Fibroblast of lung (primary cell): ENCODE results near the gene CELF2. TPM values are rescaled to one million over a fixed set of nuclear protein-coding genes. Genes with fewer than 3 reads are reported as not detected.

ENCODE experiments used
- DNase-seq, 2 donors: peaks; one replicate each; pipeline versions ENCODE4 v3.0.0 to v3.0.0-alpha.2; 2010; ENCODE audit warnings: low read depth in 2 of 2
- H2AFZ ChIP-seq: 2 replicates; pipeline ENCODE4 v1.5.1; 2012; ENCODE audit warnings: low read length, control low read depth, inconsistent platforms
- H3K27ac ChIP-seq: 2 replicates; pipeline ENCODE4 v1.5.1; 2011; ENCODE audit warnings: low read length, control low read depth; ENCODE audit not compliant: insufficient read depth
- H3K27me3 ChIP-seq: 2 replicates; pipeline ENCODE4 v1.5.1; 2011; ENCODE audit warnings: mild to moderate bottlenecking, low read length; ENCODE audit not compliant: control insufficient read depth, insufficient read depth
- H3K36me3 ChIP-seq: 2 replicates; pipeline ENCODE4 v1.5.1; 2011; ENCODE audit warnings: low read length; ENCODE audit not compliant: control insufficient read depth, insufficient read depth
- H3K4me1 ChIP-seq: 2 replicates; pipeline ENCODE4 v1.5.1; 2011; ENCODE audit warnings: low read length; ENCODE audit not compliant: control insufficient read depth, insufficient read depth; ENCODE audit errors: extremely low read depth
- H3K4me2 ChIP-seq: 2 replicates; pipeline ENCODE4 v1.5.1; 2011; ENCODE audit warnings: low read length, control low read depth; ENCODE audit not compliant: insufficient read depth; ENCODE audit errors: extremely low read depth
- H3K4me3 ChIP-seq, 4 experiments: fragments of 200-600 bp in 1 of 4; sonication (generic) in 1 of 4; replicated peaks in 1 of 4; 2 replicates each; pipeline ENCODE4 v1.5.1; 2011 to 2016; ENCODE audit warnings: low read length in 4 of 4, low read depth in 3 of 4, mild to moderate bottlenecking in 3 of 4, control low read depth in 2 of 4, inconsistent platforms in 1 of 4, mixed read lengths in 1 of 4; ENCODE audit not compliant: insufficient read depth in 1 of 4; ENCODE audit errors: control extremely low read depth in 1 of 4
- H3K79me2 ChIP-seq: 2 replicates; pipeline ENCODE4 v1.5.1; 2012; ENCODE audit warnings: mild to moderate bottlenecking, low read length, inconsistent platforms; ENCODE audit not compliant: control insufficient read depth, insufficient read depth
- H3K9ac ChIP-seq: 2 replicates; pipeline ENCODE4 v1.5.1; 2011; ENCODE audit warnings: mild to moderate bottlenecking, low read length, control low read depth; ENCODE audit not compliant: insufficient read depth
- H3K9me3 ChIP-seq: 2 replicates; pipeline ENCODE4 v1.5.1; 2012; ENCODE audit warnings: low read depth, low read length; ENCODE audit not compliant: control insufficient read depth, insufficient read depth
- H4K20me1 ChIP-seq: 2 replicates; pipeline ENCODE4 v1.5.1; 2011; ENCODE audit warnings: low read length; ENCODE audit not compliant: control insufficient read depth, insufficient read depth; ENCODE audit errors: extremely low read depth
- CTCF ChIP-seq, 2 donors: IDR thresholded peaks in 1 of 2; conservative IDR thresholded peaks in 1 of 2; 1 replicate in 1 of 2; 2 replicates in 1 of 2; pipeline ENCODE4 v1.5.1; 2011 to 2012; ENCODE audit warnings: low read length in 2 of 2, control low read depth in 1 of 2, inconsistent platforms in 1 of 2, low read depth in 1 of 2, mild to moderate bottlenecking in 1 of 2
- EZH2 ChIP-seq: IDR thresholded peaks from 2 replicates; pipeline ENCODE4 v1.5.1; 2012; ENCODE audit warnings: low read length, control low read depth, mild to moderate bottlenecking; ENCODE audit errors: missing control alignments
- polyA plus RNA-seq, 2 donors: library from polyadenylated mRNA; depleted of rRNA in 1 of 2; stranded (reverse) in 1 of 2; unstranded in 1 of 2; fragments of >200 nt; gene quantifications; 2 replicates each; pipeline ENCODE4 v1.2.1, GENCODE V29; 2011 to 2012; ENCODE audit warnings: missing spikeins in 1 of 2
- total RNA-seq: library from RNA; depleted of rRNA; stranded (reverse); fragments of >200 nt; gene quantifications from 2 replicates; pipeline ENCODE4 v1.2.1, GENCODE V29; 2014

The CELF2 gene
- total and polyA plus RNA-seq, 2 donors (not counting 1 experiment from before 2014, with no cell fraction given), result 16.9 to 25.1 TPM

- Histone ChIP-seq H2AFZ (no peak overlapping the region), H3K9me3 (no peaks in the 10 kb centered on the region), H3K27ac (no peak overlapping the region), H4K20me1 (no peaks in the 10 kb centered on the region), H3K36me3 (no peaks in the 10 kb centered on the region), H3K79me2 (no peaks in the 10 kb centered on the region), H3K4me2 (no peak overlapping the region), H3K9ac (no peak overlapping the region), H3K4me3 (no peak overlapping the region), H3K27me3 (no peaks in the 10 kb centered on the region), H3K4me1 (no peaks in the 10 kb centered on the region)
- DNase-seq, result no peak
- TF ChIP-seq EZH2 (no peak), CTCF (conservative IDR thresholded peaks at IDR 0.05 in 1 of 2, IDR thresholded peaks at IDR 0.05 in 1 of 2; ENCODE audit: low read depth in 1 of 2, low read length in 2 of 2) (no peak)
Observed at GRCh38 chr10:11300026-11300425, 282.4 kb downstream of the CELF2 start.

- Histone ChIP-seq H3K4me1 (no peaks in the 10 kb centered on the region), H3K9ac (no peak overlapping the region), H3K4me3 (no peak overlapping the region), H3K27ac (no peak overlapping the region), H3K9me3 (no peaks in the 10 kb centered on the region), H4K20me1 (no peaks in the 10 kb centered on the region), H3K36me3 (no peaks in the 10 kb centered on the region), H3K4me2 (no peak overlapping the region), H3K79me2 (no peaks in the 10 kb centered on the region), H3K27me3 (no peaks in the 10 kb centered on the region), H2AFZ (no peak overlapping the region)
- TF ChIP-seq EZH2 (no peak), CTCF (conservative IDR thresholded peaks at IDR 0.05 in 1 of 2, IDR thresholded peaks at IDR 0.05 in 1 of 2; ENCODE audit: low read depth in 1 of 2, low read length in 2 of 2) (no peak)
- no peak for DNase-seq
Observed at GRCh38 chr10:11300563-11300962, 282.9 kb downstream of the CELF2 start.

- H3K9ac ChIP-seq, result no peak overlapping the region
- H3K27ac ChIP-seq, result no peak overlapping the region
- no peak for TF ChIP-seq EZH2
- TF ChIP-seq CTCF (conservative IDR thresholded peaks at IDR 0.05 in 1 of 2, IDR thresholded peaks at IDR 0.05 in 1 of 2; ENCODE audit: low read depth in 1 of 2, low read length in 2 of 2), result no peak
Observed at GRCh38 chr10:11301571-11302111, 284.0 kb downstream of the CELF2 start.

More at GRCh38 chr10:11301571-11302111, 284.0 kb downstream of the CELF2 start:
- Histone ChIP-seq H2AFZ (no peak overlapping the region), H4K20me1 (no peaks in the 10 kb centered on the region), H3K27me3 (no peaks in the 10 kb centered on the region), H3K4me2 (no peak overlapping the region), H3K4me3 (no peak overlapping the region), H3K4me1 (no peaks in the 10 kb centered on the region), H3K79me2 (no peaks in the 10 kb centered on the region), H3K9me3 (no peaks in the 10 kb centered on the region), H3K36me3 (no peaks in the 10 kb centered on the region)
- no peak for DNase-seq
